Measurements from ENCODE around the gene C1orf105. TPM values are rescaled to one million over a fixed set of nuclear protein-coding genes. Genes with fewer than 3 reads are reported as not detected.

The C1orf105 gene
- total and polyA plus RNA-seq, 10 of the 15 experiments (the other 5 are each of a cell fraction or from before 2014, with no cell fraction given): not detected

GRCh38 chr1:172483448-172483847 lies 63.0 kb downstream of the C1orf105 start:
- ChIA-PET RAD21 (ENCODE audit: unreplicated experiment) (no interaction called here), CTCF (no interaction called here), SMC1A (ENCODE audit: uncharacterized antibody, unreplicated experiment) (no interaction called here), POLR2A (no interaction called here)
- Histone ChIP-seq H2AFZ (ENCODE audit: control insufficient read depth, low read depth, low read length) (no peak overlapping the region), H3K9me3 (replicated peaks; ENCODE audit: control insufficient read depth, insufficient read depth, low read length) (no peaks in the 10 kb centered on the region), H3K27me3 (replicated peaks in 1 of 2; ENCODE audit: control insufficient read depth in 2 of 2, insufficient read depth in 2 of 2, low read length in 1 of 2) (no peaks in the 10 kb centered on the region), H3K4me2 (ENCODE audit: control insufficient read depth, insufficient read depth) (no peak overlapping the region), H3K79me2 (ENCODE audit: control insufficient read depth, insufficient read depth, low read length) (no peaks in the 10 kb centered on the region), H3K9ac (ENCODE audit: control insufficient read depth, insufficient read depth, low read length) (no peak overlapping the region), H3K4me1 (ENCODE audit: control insufficient read depth, insufficient read depth, low read length) (no peaks in the 10 kb centered on the region), H3K27ac (ENCODE audit: control insufficient read depth, insufficient read depth) (no peak overlapping the region), H3K36me3 (ENCODE audit: control insufficient read depth in 2 of 2, insufficient read depth in 2 of 2, low read length in 1 of 2) (no peaks in the 10 kb centered on the region), H4K20me1 (ENCODE audit: control insufficient read depth, insufficient read depth) (no peaks in the 10 kb centered on the region), H3K4me3 (no peak overlapping the region)
- ATAC-seq (no peak), FAIRE-seq (no peak), DNase-seq (ENCODE audit: low read depth, low spot score) (no peak)
- no TSS peak for BruUV-seq (replicated peaks)
- intact Hi-C loops (cut with micrococcal nuclease; ENCODE audit: unreplicated experiment): no loop called here
- in situ Hi-C loops (cut with MboI): no loop called here
- no peak for TF ChIP-seq EP300 (IDR thresholded peaks at IDR 0.05; ENCODE audit: borderline replicate concordance in 1 of 2, control insufficient read depth in 1 of 2, low read depth in 2 of 2, low read length in 2 of 2)
- no peak for TF ChIP-seq NR2C2 (IDR thresholded peaks at IDR 0.05; ENCODE audit: borderline replicate concordance, control insufficient read depth, insufficient read length, low read depth)
- TF ChIP-seq DPF2 (IDR thresholded peaks at IDR 0.05): no peak
- no peak for TF ChIP-seq ATF7 (IDR thresholded peaks at IDR 0.05; ENCODE audit: low read depth)
- no peak for TF ChIP-seq ZNF687 (IDR thresholded peaks at IDR 0.05)
- TF ChIP-seq ZBTB33 (IDR thresholded peaks at IDR 0.05): no peak
- TF ChIP-seq WRNIP1 (IDR thresholded peaks at IDR 0.05; ENCODE audit: borderline replicate concordance, low read depth, low read length): no peak
- no peak for TF ChIP-seq CREM (IDR thresholded peaks at IDR 0.05; ENCODE audit: low read depth)
- TF ChIP-seq, protein P1, sequence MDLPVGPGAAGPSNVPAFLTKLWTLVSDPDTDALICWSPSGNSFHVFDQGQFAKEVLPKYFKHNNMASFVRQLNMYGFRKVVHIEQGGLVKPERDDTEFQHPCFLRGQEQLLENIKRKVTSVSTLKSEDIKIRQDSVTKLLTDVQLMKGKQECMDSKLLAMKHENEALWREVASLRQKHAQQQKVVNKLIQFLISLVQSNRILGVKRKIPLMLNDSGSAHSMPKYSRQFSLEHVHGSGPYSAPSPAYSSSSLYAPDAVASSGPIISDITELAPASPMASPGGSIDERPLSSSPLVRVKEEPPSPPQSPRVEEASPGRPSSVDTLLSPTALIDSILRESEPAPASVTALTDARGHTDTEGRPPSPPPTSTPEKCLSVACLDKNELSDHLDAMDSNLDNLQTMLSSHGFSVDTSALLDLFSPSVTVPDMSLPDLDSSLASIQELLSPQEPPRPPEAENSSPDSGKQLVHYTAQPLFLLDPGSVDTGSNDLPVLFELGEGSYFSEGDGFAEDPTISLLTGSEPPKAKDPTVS (IDR thresholded peaks at IDR 0.05; ENCODE audit: low read depth, low read length): no peak
- no peak for TF ChIP-seq ZNF384 (IDR thresholded peaks at IDR 0.05; ENCODE audit: borderline replicate concordance, low read depth, low read length)
- no peak for TF ChIP-seq JUNB (IDR thresholded peaks at IDR 0.05)
- TF ChIP-seq HCFC1 (IDR thresholded peaks at IDR 0.05; ENCODE audit: low read length): no peak
- no peak for TF ChIP-seq SIX5 (IDR thresholded peaks at IDR 0.05; ENCODE audit: low read depth, low read length, severe bottlenecking)
- no peak for TF ChIP-seq MXI1 (IDR thresholded peaks at IDR 0.05; ENCODE audit: low read depth, low read length)
- no peak for TF ChIP-seq PML (IDR thresholded peaks at IDR 0.05; ENCODE audit: low read length)
- TF ChIP-seq PKNOX1 (IDR thresholded peaks at IDR 0.05): no peak
- no peak for TF ChIP-seq BMI1 (IDR thresholded peaks at IDR 0.05; ENCODE audit: borderline replicate concordance)
- no peak for TF ChIP-seq BCL11A (IDR thresholded peaks at IDR 0.05; ENCODE audit: low read depth, low read length)

Data from GM12878 (cell line).